Measurements from ENCODE around the gene KCNK1.

Gene KCNK1

DNA sequence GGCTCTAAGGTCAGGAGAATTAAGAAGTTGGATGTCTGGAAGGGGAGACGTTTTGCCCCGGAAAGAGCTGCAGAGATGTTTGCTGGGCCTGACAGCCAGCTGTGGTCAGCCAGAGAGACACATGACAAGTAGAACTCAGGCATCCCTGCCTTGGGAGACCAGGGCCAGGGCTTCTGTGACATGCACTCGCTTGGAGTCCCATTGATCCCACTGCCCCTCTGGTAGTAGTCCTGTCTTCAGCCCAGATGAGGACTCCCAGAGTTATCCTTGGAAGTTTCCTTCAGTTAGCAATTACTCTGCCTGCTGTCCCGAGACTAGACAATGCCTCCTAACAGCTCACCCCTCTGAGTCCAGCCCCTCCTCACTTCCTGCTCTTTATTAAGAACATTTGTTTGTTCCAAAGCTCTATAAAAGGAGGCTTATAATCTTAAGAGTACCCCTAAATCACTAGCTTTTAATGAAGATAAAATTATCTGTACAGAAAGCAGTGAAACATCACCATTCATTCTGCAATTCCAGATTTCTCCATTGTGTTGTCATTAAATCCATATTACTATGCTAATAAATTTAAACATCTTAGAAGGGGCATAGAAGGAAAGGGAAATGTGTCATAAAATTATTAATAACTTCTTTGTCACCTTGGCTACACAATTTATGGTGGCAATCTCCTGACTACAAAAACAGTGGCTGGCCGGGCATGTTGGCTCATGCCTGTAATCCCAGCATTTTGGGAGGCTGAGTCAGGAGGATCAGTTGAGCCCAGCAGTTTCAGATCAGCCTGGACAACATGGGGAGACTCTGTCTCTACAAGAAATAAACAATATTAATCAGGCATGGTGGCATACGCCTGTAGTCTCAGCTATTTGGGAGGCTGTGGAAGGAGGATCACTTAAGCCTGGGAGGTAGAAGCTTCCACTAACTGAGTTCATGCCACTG is 94.2 kb downstream of the KCNK1 start:
- DNase-seq: no peak

DNA sequence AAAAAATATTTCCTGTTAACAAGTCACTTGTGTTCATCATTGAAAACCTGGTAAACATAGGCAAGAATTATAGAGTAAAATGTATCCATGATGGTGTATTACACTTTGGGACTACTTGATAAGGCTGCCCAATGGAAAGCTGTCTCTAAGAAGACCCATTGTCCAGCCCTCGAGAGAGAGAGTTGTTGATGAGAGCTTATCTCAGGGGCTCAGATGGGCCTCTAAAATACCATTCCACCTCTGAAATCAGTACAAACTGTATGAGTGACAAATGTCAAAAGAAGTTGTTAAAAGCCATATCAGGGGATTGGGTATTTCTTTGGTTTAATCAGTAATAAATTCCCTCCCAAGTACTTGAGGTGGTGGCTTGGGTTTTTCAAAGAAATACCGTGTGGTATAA is 96.1 kb downstream of the KCNK1 start:
- DNase-seq: no peak

DNA sequence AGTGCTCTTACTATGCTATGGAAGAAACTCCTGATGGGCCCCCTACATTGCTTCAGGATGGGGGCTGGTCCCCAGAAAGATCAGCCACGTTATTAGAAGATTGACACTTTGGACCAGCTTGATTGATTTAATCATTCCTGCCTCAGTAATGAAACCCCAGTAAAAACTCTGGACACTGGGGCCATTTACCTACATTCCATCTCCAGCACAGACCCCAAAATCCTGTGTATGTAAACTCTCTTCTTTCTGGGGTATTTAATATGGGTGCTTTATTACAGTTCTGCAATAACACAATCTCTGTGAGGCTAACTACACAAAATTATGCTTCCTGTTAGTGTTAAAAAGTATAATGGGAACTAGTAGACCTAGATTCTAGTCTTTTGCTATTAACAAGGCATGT is 96.6 kb downstream of the KCNK1 start:
- DNase-seq: no peak

DNA sequence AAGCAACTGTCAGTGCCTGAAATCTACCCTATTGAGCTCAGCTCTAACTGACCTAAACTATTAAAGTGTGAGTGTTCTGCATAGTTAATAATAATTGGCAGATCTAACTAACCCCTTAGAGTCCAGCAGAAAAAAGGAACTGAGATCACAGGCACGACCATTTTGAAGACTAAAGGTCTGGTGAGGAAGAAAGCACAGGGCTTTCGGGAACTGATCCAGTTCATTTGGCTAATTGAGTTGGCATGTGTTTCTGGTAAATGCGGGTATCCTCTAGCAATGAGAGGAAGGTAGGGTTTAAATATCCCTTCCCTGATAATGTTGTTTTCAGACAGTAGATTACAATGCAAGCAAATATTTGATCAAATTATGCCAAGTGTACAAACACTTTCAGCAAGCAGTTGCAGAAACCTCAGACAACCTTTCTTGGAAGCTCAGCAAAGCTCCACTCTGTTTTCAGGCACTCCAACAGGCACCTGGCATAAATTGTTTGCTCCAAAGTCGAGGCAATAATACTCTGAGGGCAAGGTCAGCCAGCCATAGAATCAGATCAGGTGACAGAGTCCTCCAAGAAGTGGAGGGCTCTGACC is 100.8 kb downstream of the KCNK1 start:
- DNase-seq: no peak

DNA sequence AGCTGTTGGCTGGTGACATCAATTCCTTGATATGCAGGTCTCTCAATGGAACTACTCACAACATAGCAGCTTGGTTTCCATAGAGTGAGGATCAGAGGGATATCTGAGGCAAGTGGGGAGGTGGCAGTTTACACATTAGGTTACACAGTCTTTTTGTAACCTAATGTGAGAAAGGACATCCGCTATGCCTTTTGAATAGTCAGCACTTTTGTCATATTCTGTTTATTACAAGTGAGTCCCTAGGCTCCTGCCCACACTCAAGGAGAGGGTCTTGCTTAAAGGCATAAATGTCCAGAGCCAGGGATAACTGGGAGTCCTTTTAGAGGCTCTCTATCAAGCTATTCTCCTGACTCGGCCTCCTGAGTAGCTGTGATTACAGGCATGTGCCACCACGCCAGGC is 104.2 kb downstream of the KCNK1 start:
- no peak for DNase-seq

DNA sequence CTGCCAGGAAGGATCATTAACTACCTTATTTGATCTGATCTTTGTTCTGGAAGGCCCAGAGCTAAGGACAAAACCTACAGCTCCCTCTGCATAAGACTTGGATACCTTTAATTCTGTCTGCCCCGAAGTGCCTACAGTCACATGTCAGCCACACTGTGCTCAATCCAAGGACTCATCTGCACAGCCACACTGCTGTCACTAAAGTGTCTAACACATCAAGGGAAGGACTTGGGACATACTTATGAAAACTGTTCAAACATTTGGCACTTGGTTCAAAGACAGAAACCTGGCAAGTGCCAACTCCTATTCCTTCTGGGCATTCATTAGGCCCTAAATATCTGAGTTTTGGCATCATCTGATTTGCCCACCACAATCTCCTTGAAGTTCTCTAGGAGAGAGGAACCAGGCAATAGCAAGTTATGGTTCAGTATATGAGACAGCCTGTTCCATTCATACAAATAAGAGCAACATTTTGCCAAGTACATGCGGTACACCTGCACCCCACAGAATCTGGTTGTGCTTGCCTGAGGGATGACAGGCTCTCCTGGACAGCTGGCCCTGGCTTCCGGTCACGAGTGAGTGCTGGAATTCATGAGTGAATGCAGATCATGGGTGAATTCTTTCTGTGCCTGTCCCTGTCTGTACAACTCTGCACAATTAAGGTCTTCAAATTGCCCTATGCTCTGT is 105.9 kb downstream of the KCNK1 start:
- no peak for DNase-seq

DNA sequence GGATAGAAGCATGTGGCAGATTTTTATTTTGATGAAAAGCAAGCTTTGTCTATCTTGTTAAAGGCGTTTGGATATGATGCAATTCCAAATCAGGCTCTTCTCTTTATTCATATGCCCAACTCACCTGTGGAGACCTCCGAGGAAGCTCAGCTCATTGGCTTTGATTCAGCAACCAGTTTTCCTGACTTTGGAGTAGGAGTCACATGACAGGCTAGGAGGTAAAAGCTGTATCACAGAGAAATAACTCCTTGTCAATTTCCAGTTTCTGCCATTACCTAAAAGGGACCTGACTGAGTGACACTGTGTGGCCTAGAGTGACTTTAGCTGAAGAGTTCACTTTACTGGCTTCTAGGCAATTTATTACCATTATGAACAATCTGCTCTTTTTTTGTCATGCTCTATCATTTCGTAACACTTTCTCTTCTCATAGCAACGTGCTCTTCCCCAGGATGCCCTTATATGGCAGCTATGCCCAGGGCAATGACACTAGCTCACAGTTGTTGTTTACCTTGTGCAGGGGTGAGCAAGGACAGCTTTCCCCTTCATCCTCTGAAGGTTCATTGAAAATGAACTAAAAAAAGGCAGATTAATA is 107.2 kb downstream of the KCNK1 start:
- DNase-seq: no peak
